Esophagus (tissue), 2 donors: ENCODE data around the gene SLC28A3. TPM values are rescaled to one million over a fixed set of nuclear protein-coding genes. Genes with fewer than 3 reads are reported as not detected.

Experiments
- H3K27ac ChIP-seq, 2 donors: one replicate each; pipeline ENCODE4 v1.5.1; 2013; ENCODE audit warnings: low read depth in 2 of 2, mild to moderate bottlenecking in 2 of 2, inconsistent platforms in 1 of 2, low read length in 1 of 2, moderate library complexity in 1 of 2
- H3K27me3 ChIP-seq, 2 donors: one replicate each; pipeline ENCODE4 v1.6.1; 2013; ENCODE audit warnings: low read length in 2 of 2, control low read depth in 1 of 2, mild to moderate bottlenecking in 1 of 2; ENCODE audit not compliant: insufficient read depth in 2 of 2, control insufficient read depth in 1 of 2
- H3K36me3 ChIP-seq, 2 donors: one replicate each; pipeline ENCODE4 v1.6.1; 2013; ENCODE audit warnings: low read length in 1 of 2; ENCODE audit not compliant: control insufficient read depth in 2 of 2, insufficient read depth in 2 of 2
- H3K4me1 ChIP-seq, 2 donors: one replicate each; pipeline ENCODE4 v1.6.1; 2013; ENCODE audit warnings: low read length in 1 of 2; ENCODE audit not compliant: control insufficient read depth in 2 of 2, insufficient read depth in 2 of 2
- H3K4me3 ChIP-seq, 2 donors: one replicate each; pipeline ENCODE4 v1.5.1; 2013; ENCODE audit warnings: low read length in 2 of 2, mild to moderate bottlenecking in 2 of 2, low read depth in 1 of 2, moderate library complexity in 1 of 2
- H3K9me3 ChIP-seq, 2 donors: one replicate each; pipeline ENCODE4 v1.6.1; 2013; ENCODE audit warnings: mild to moderate bottlenecking in 2 of 2, low read depth in 1 of 2, low read length in 1 of 2, moderate library complexity in 1 of 2; ENCODE audit not compliant: control insufficient read depth in 2 of 2, insufficient read depth in 1 of 2
- WGBS, 2 donors: extraction: QIAGEN DNeasy Blood & Tissue Kit; methylation state at CpG; one replicate each; pipeline ENCODE4 v1.1.7; 2013; 5-methylcytosine and 5-hydroxymethylcytosine counted together
- polyA plus RNA-seq, 2 donors: library from polyadenylated mRNA; stranded (reverse); fragments of 200-250 nt; gene quantifications; one replicate each; pipeline ENCODE4 v1.2.3, GENCODE V29; 2013
- donor health status: healthy with polysubstance abuse.
- donor health status: Bipolar disorder and iron deficiency.

SLC28A3 gene
- polyA plus RNA-seq, 2 donors: 4.7 to 6.1 TPM

GRCh38 chr9:84239343-84239742, 101.2 kb downstream of the SLC28A3 start:
- H3K36me3 ChIP-seq: no peaks in the 10 kb centered on the region

GRCh38 chr9:84238652-84239051, 101.9 kb downstream of the SLC28A3 start:
- H3K27ac ChIP-seq: no peak overlapping the region
- no peak overlapping the region for H3K4me3 ChIP-seq
- no peaks in the 10 kb centered on the region for H3K36me3 ChIP-seq
- H3K9me3 ChIP-seq: peaks cover 0 to 5% of the 10 kb centered on the region in 2 donors
- no peaks in the 10 kb centered on the region for H3K27me3 ChIP-seq
- no peaks in the 10 kb centered on the region for H3K4me1 ChIP-seq
- WGBS, 2 donors: 79 to 90% methylated on average over 4 of the region's 4 CpGs

More at GRCh38 chr9:84239343-84239742, 101.2 kb downstream of the SLC28A3 start:
- Histone ChIP-seq H3K27me3 (no peaks in the 10 kb centered on the region), H3K4me3 (no peak overlapping the region), H3K9me3 (peaks cover 0 to 5% of the 10 kb centered on the region in 2 donors), H3K27ac (no peak overlapping the region), H3K4me1 (no peaks in the 10 kb centered on the region)
- 68 to 74% methylated on average over 2 of the region's 2 CpGs for WGBS, 2 donors

GRCh38 chr9:84235511-84235910, 105.0 kb downstream of the SLC28A3 start:
- no peaks in the 10 kb centered on the region for H3K4me1 ChIP-seq
- no peaks in the 10 kb centered on the region for H3K27me3 ChIP-seq
- no peak overlapping the region for H3K4me3 ChIP-seq
- H3K27ac ChIP-seq: no peak overlapping the region
- no peaks in the 10 kb centered on the region for H3K36me3 ChIP-seq
- peaks cover 0 to 5% of the 10 kb centered on the region in 2 donors for H3K9me3 ChIP-seq
- WGBS, 2 donors: 87 to 93% methylated on average over 4 of the region's 4 CpGs

GRCh38 chr9:84230355-84231145, 110.0 kb downstream of the SLC28A3 start:
- no peaks in the 10 kb centered on the region for H3K4me1 ChIP-seq
- H3K27me3 ChIP-seq: no peaks in the 10 kb centered on the region
- no peaks in the 10 kb centered on the region for H3K36me3 ChIP-seq
- WGBS, 2 donors: 49 to 51% methylated on average over 6 of the region's 6 CpGs
- no peak overlapping the region for H3K4me3 ChIP-seq
- H3K9me3 ChIP-seq: no peaks in the 10 kb centered on the region
- H3K27ac ChIP-seq: no peak overlapping the region

- H3K27me3 ChIP-seq: no peaks in the 10 kb centered on the region
- H3K27ac ChIP-seq: no peak overlapping the region
- 70 to 77% methylated on average over 4 of the region's 4 CpGs for WGBS, 2 donors
- H3K4me1 ChIP-seq: no peaks in the 10 kb centered on the region
- H3K4me3 ChIP-seq: no peak overlapping the region
- no peaks in the 10 kb centered on the region for H3K9me3 ChIP-seq
- H3K36me3 ChIP-seq: no peaks in the 10 kb centered on the region
Observed at GRCh38 chr9:84229191-84229590, 111.4 kb downstream of the SLC28A3 start.

- no peaks in the 10 kb centered on the region for H3K9me3 ChIP-seq
- H3K4me3 ChIP-seq: no peak overlapping the region
- no peak overlapping the region for H3K27ac ChIP-seq
- no peaks in the 10 kb centered on the region for H3K36me3 ChIP-seq
- H3K27me3 ChIP-seq: no peaks in the 10 kb centered on the region
- 59 to 71% methylated on average over 5 of the region's 5 CpGs for WGBS, 2 donors
- H3K4me1 ChIP-seq: no peaks in the 10 kb centered on the region
Observed at GRCh38 chr9:84228130-84228720, 112.3 kb downstream of the SLC28A3 start.

GRCh38 chr9:84226126-84226525, 114.4 kb downstream of the SLC28A3 start:
- no peaks in the 10 kb centered on the region for H3K4me1 ChIP-seq
- no peak overlapping the region for H3K4me3 ChIP-seq
- H3K9me3 ChIP-seq: no peaks in the 10 kb centered on the region
- no peaks in the 10 kb centered on the region for H3K27me3 ChIP-seq
- H3K36me3 ChIP-seq: no peaks in the 10 kb centered on the region
- H3K27ac ChIP-seq: no peak overlapping the region
- WGBS, 2 donors: 79 to 88% methylated on average over 1 of the region's 1 CpG
